ENCODE measurements around the gene UNG. TPM values are rescaled to one million over a fixed set of nuclear protein-coding genes. Genes with fewer than 3 reads are reported as not detected.

The UNG gene
- total RNA-seq, 1 donor from 2014 or later: 39.4 TPM

- peak overlapping the region; percentile 94 for H3K4me3 Mint-ChIP-seq (ENCODE audit: unreplicated experiment)
- H3K27ac Mint-ChIP-seq (ENCODE audit: unreplicated experiment): no peak overlapping the region
- TF ChIP-seq CTCF (IDR thresholded peaks at IDR 0.05; ENCODE audit: unreplicated experiment): no peak
- no peaks in the 10 kb centered on the region for H3K9me3 Mint-ChIP-seq (ENCODE audit: unreplicated experiment)
- DNase-seq (ENCODE audit: low spot score): no peak
- peaks cover 4% of the 10 kb centered on the region for H3K36me3 Mint-ChIP-seq (ENCODE audit: low read depth, unreplicated experiment)
- H3K4me1 Mint-ChIP-seq (ENCODE audit: unreplicated experiment): peaks cover 18% of the 10 kb centered on the region
- peaks cover 1% of the 10 kb centered on the region for H3K27me3 Mint-ChIP-seq (ENCODE audit: unreplicated experiment)
These were observed 310 bp upstream of the UNG start for GRCh38 chr12:109097140-109097434.

GRCh38 chr12:109098183-109098604 lies 797 bp downstream of the UNG start:
- Mint-ChIP-seq H3K27ac (ENCODE audit: unreplicated experiment) (peak overlapping the region; percentile 27), H3K27me3 (ENCODE audit: unreplicated experiment) (peaks cover 1% of the 10 kb centered on the region), H3K36me3 (ENCODE audit: low read depth, unreplicated experiment) (peaks cover 3% of the 10 kb centered on the region), H3K4me1 (ENCODE audit: unreplicated experiment) (peaks cover 9% of the 10 kb centered on the region), H3K9me3 (ENCODE audit: unreplicated experiment) (no peaks in the 10 kb centered on the region), H3K4me3 (ENCODE audit: unreplicated experiment) (peak overlapping the region; percentile 94)
- TF ChIP-seq CTCF (IDR thresholded peaks at IDR 0.05; ENCODE audit: unreplicated experiment): no peak
- no peak for DNase-seq (ENCODE audit: low spot score)

GRCh38 chr12:109098651-109099050 lies 1.3 kb downstream of the UNG start:
- H3K9me3 Mint-ChIP-seq (ENCODE audit: unreplicated experiment): no peaks in the 10 kb centered on the region
- H3K27me3 Mint-ChIP-seq (ENCODE audit: unreplicated experiment): peaks cover 1% of the 10 kb centered on the region
- peak overlapping the region; percentile 94 for H3K4me3 Mint-ChIP-seq (ENCODE audit: unreplicated experiment)
- H3K27ac Mint-ChIP-seq (ENCODE audit: unreplicated experiment): peak overlapping the region; percentile 27
- peaks cover 8% of the 10 kb centered on the region for H3K36me3 Mint-ChIP-seq (ENCODE audit: low read depth, unreplicated experiment)
- TF ChIP-seq CTCF (IDR thresholded peaks at IDR 0.05; ENCODE audit: unreplicated experiment): no peak
- peaks cover 8% of the 10 kb centered on the region for H3K4me1 Mint-ChIP-seq (ENCODE audit: unreplicated experiment)
- no peak for DNase-seq (ENCODE audit: low spot score)

- no peak overlapping the region for H3K27ac Mint-ChIP-seq (ENCODE audit: unreplicated experiment)
- no peaks in the 10 kb centered on the region for H3K9me3 Mint-ChIP-seq (ENCODE audit: unreplicated experiment)
- no peak for TF ChIP-seq CTCF (IDR thresholded peaks at IDR 0.05; ENCODE audit: unreplicated experiment)
- DNase-seq (ENCODE audit: low spot score): no peak
- H3K4me1 Mint-ChIP-seq (ENCODE audit: unreplicated experiment): peaks cover 5% of the 10 kb centered on the region
- no peaks in the 10 kb centered on the region for H3K27me3 Mint-ChIP-seq (ENCODE audit: unreplicated experiment)
- H3K36me3 Mint-ChIP-seq (ENCODE audit: low read depth, unreplicated experiment): peaks cover 12% of the 10 kb centered on the region
- peak overlapping the region; percentile 94 for H3K4me3 Mint-ChIP-seq (ENCODE audit: unreplicated experiment)
These were observed 2.1 kb downstream of the UNG start for GRCh38 chr12:109099431-109100020.

GRCh38 chr12:109100741-109101140 lies 3.3 kb downstream of the UNG start:
- no peak for DNase-seq (ENCODE audit: low spot score)
- no peaks in the 10 kb centered on the region for H3K9me3 Mint-ChIP-seq (ENCODE audit: unreplicated experiment)
- no peak for TF ChIP-seq CTCF (IDR thresholded peaks at IDR 0.05; ENCODE audit: unreplicated experiment)
- no peak overlapping the region for H3K4me3 Mint-ChIP-seq (ENCODE audit: unreplicated experiment)
- H3K36me3 Mint-ChIP-seq (ENCODE audit: low read depth, unreplicated experiment): peaks cover 22% of the 10 kb centered on the region
- no peaks in the 10 kb centered on the region for H3K27me3 Mint-ChIP-seq (ENCODE audit: unreplicated experiment)
- H3K4me1 Mint-ChIP-seq (ENCODE audit: unreplicated experiment): peaks cover 5% of the 10 kb centered on the region
- H3K27ac Mint-ChIP-seq (ENCODE audit: unreplicated experiment): no peak overlapping the region

All from endothelial cell (in vitro differentiated cells).